H1 (cell line): ENCODE measurements around the gene KCTD3. TPM values are rescaled to one million over a fixed set of nuclear protein-coding genes. Genes with fewer than 3 reads are reported as not detected.

ENCODE experiments used
- CTCF ChIA-PET: fragments of 300-600 bp; sonication (Branson Sonifier 250); formaldehyde crosslinking; loops from one replicate; lab custom pipeline; 2021; ENCODE audit not compliant: partially characterized antibody; lab: Charles Lee
- POLR2A ChIA-PET: fragments of 300-600 bp; sonication (Branson Sonifier 250); formaldehyde crosslinking; loops from one replicate; lab custom pipeline; 2021; ENCODE audit warnings: inconsistent platforms; ENCODE audit not compliant: partially characterized antibody; lab: Charles Lee
- DNase-seq, 2 experiments: peaks; one replicate each; pipeline versions ENCODE4 v3.0.0 to v3.0.0-alpha.2; 2010 to 2022; ENCODE audit warnings: low spot score in 2 of 2, low read depth in 1 of 2, mixed read lengths in 1 of 2
- FAIRE-seq: peaks from 2 replicates; lab custom pipeline; 2011; peaks lifted over from hg19 to GRCh38; lab: Jason Lieb, UNC
- H2AFZ ChIP-seq: 2 replicates; pipeline ENCODE4 v1.8.1; 2012; ENCODE audit warnings: low read length, inconsistent platforms
- H2AK5ac ChIP-seq: 2 replicates; pipeline ENCODE4 v1.6.1; 2013; ENCODE audit warnings: low read depth, low read length
- H2BK120ac ChIP-seq: replicated peaks from 2 replicates; pipeline ENCODE3; 2013; ENCODE audit warnings: low read depth, low read length, inconsistent platforms
- H2BK12ac ChIP-seq: 2 replicates; pipeline ENCODE4 v1.6.1; 2013; ENCODE audit warnings: low read depth, low read length
- H2BK15ac ChIP-seq: 2 replicates; pipeline ENCODE4 v1.6.1; 2013; ENCODE audit warnings: low read length
- H2BK20ac ChIP-seq: 2 replicates; pipeline ENCODE4 v1.6.1; 2013; ENCODE audit warnings: low read length
- H2BK5ac ChIP-seq: 2 replicates; pipeline ENCODE4 v1.6.1; 2013; ENCODE audit warnings: low read depth, low read length
- H3K14ac ChIP-seq: 2 replicates; pipeline ENCODE4 v1.6.1; 2013; ENCODE audit warnings: inconsistent platforms; ENCODE audit not compliant: insufficient read length
- H3K18ac ChIP-seq: 2 replicates; pipeline ENCODE4 v1.6.1; 2013; ENCODE audit warnings: low read length; ENCODE audit errors: extremely low read depth
- H3K23ac ChIP-seq: 2 replicates; pipeline ENCODE4 v1.6.1; 2013; ENCODE audit warnings: inconsistent platforms; ENCODE audit not compliant: insufficient read length
- H3K23me2 ChIP-seq: 2 replicates; pipeline ENCODE4 v1.6.1; 2013; ENCODE audit warnings: low read depth, low read length
- H3K27ac ChIP-seq: 2 replicates; pipeline ENCODE4 v1.6.1; 2011; ENCODE audit warnings: low read depth, low read length, inconsistent platforms
- H3K27me3 ChIP-seq, 4 experiments: replicated peaks in 1 of 4; 1 replicate in 1 of 4; 2 replicates in 3 of 4; pipeline versions ENCODE4 v1.6.1 to v1.8.1; 2011 to 2013; ENCODE audit warnings: low read length in 3 of 4, mild to moderate bottlenecking in 3 of 4, inconsistent platforms in 2 of 4, mixed read lengths in 2 of 4, moderate library complexity in 1 of 4; ENCODE audit not compliant: control insufficient read depth in 3 of 4, insufficient read depth in 3 of 4; ENCODE audit errors: extremely low read depth in 1 of 4
- H3K36me3 ChIP-seq, 4 experiments: 2 replicates each; pipeline versions ENCODE4 v1.6.1 to v1.8.1; 2011 to 2013; ENCODE audit warnings: mild to moderate bottlenecking in 4 of 4, low read length in 3 of 4, moderate library complexity in 2 of 4, control low read depth in 1 of 4, inconsistent platforms in 1 of 4; ENCODE audit not compliant: insufficient read depth in 4 of 4, control insufficient read depth in 2 of 4
- H3K4ac ChIP-seq: replicated peaks from 2 replicates; pipeline ENCODE3; 2013; ENCODE audit warnings: low read length, low read depth, mixed read lengths, inconsistent platforms; ENCODE audit not compliant: insufficient read length
- H3K4me1 ChIP-seq, 4 experiments: replicated peaks in 1 of 4; 1 replicate in 1 of 4; 2 replicates in 3 of 4; pipeline versions ENCODE4 v1.6.1 to v1.8.1; 2011 to 2013; ENCODE audit warnings: low read length in 3 of 4, inconsistent platforms in 2 of 4, mixed read lengths in 1 of 4; ENCODE audit not compliant: insufficient read depth in 4 of 4, control insufficient read depth in 3 of 4
- H3K4me2 ChIP-seq, 2 experiments: 2 replicates each; pipeline versions ENCODE4 v1.6.1 to v1.8.1; 2011 to 2013; ENCODE audit warnings: low read depth in 2 of 2, low read length in 2 of 2, control low read depth in 1 of 2, inconsistent platforms in 1 of 2, mild to moderate bottlenecking in 1 of 2; ENCODE audit not compliant: insufficient read depth in 1 of 2
- H3K4me3 ChIP-seq, 4 experiments: fragments of 200-600, 300-600 bp in 1 of 4; sonication (generic), shearing (Covaris generic), sonication (Bioruptor Twin) in 1 of 4; 2 replicates each; pipeline versions ENCODE4 v1.5.1 to v1.8.1; 2011 to 2016; ENCODE audit warnings: low read length in 4 of 4, low read depth in 3 of 4, control low read depth in 2 of 4, inconsistent platforms in 2 of 4, mild to moderate bottlenecking in 2 of 4, mixed read lengths in 1 of 4, moderate library complexity in 1 of 4; ENCODE audit not compliant: insufficient read depth in 2 of 4; ENCODE audit errors: extremely low read depth in 1 of 4
- H3K56ac ChIP-seq: replicated peaks from 2 replicates; pipeline ENCODE3; 2013; ENCODE audit warnings: low read depth, mild to moderate bottlenecking, mixed read lengths, low read length, inconsistent platforms; ENCODE audit not compliant: insufficient read length
- H3K79me1 ChIP-seq: 2 replicates; pipeline ENCODE4 v1.6.1; 2013; ENCODE audit warnings: low read depth, low read length, control low read depth
- H3K79me2 ChIP-seq, 2 experiments: 2 replicates each; pipeline versions ENCODE4 v1.6.1 to v1.8.1; 2012 to 2013; ENCODE audit warnings: low read length in 2 of 2, mild to moderate bottlenecking in 2 of 2, inconsistent platforms in 1 of 2; ENCODE audit not compliant: insufficient read depth in 2 of 2, control insufficient read depth in 1 of 2
- H3K9ac ChIP-seq, 4 experiments: replicated peaks in 1 of 4; 1 replicate in 1 of 4; 2 replicates in 3 of 4; pipeline versions ENCODE4 v1.6.1 to v1.8.1; 2011 to 2013; ENCODE audit warnings: low read depth in 3 of 4, low read length in 3 of 4, control low read depth in 2 of 4, mild to moderate bottlenecking in 2 of 4, moderate library complexity in 2 of 4, inconsistent platforms in 1 of 4; ENCODE audit errors: extremely low read depth in 1 of 4
- H3K9me3 ChIP-seq, 2 experiments: 2 replicates each; pipeline versions ENCODE4 v1.6.1 to v1.8.1; 2012 to 2013; ENCODE audit warnings: mild to moderate bottlenecking in 2 of 2, moderate library complexity in 2 of 2, control low read depth in 1 of 2, inconsistent platforms in 1 of 2, low read depth in 1 of 2, low read length in 1 of 2, mixed read lengths in 1 of 2; ENCODE audit not compliant: insufficient read depth in 2 of 2
- H4K20me1 ChIP-seq, 2 experiments: replicated peaks in 1 of 2; 2 replicates each; pipeline versions ENCODE3 to v1.8.1; 2011 to 2013; ENCODE audit warnings: inconsistent platforms in 2 of 2, low read length in 2 of 2, mild to moderate bottlenecking in 1 of 2; ENCODE audit not compliant: insufficient read depth in 2 of 2, control insufficient read depth in 1 of 2
- H4K5ac ChIP-seq: 2 replicates; pipeline ENCODE4 v1.6.1; 2013; ENCODE audit warnings: low read length, low read depth, mixed read lengths, inconsistent platforms; ENCODE audit not compliant: insufficient read length
- H4K8ac ChIP-seq: 2 replicates; pipeline ENCODE4 v1.8.0; 2013; ENCODE audit warnings: mild to moderate bottlenecking, moderate library complexity, low read length, inconsistent platforms; ENCODE audit not compliant: insufficient read depth; ENCODE audit errors: extremely low read depth
- H4K91ac ChIP-seq: replicated peaks from 2 replicates; pipeline ENCODE3; 2013; ENCODE audit warnings: low read length, mixed read lengths, inconsistent platforms; ENCODE audit not compliant: insufficient read length
- ASH2L ChIP-seq: fragments of 200-600, 300-600 bp; sonication (generic); IDR thresholded peaks from one replicate; pipeline ENCODE4 v1.7.1; 2017; ENCODE audit warnings: low read length
- CREB1 ChIP-seq: IDR thresholded peaks from 2 replicates; pipeline ENCODE4 v1.6.1; 2012; ENCODE audit warnings: inconsistent platforms
- EP300 ChIP-seq, 2 experiments: IDR thresholded peaks; 1 replicate in 1 of 2; 2 replicates in 1 of 2; pipeline ENCODE4 v1.6.1; 2011 to 2012; ENCODE audit warnings: low read depth in 2 of 2, low read length in 2 of 2, mild to moderate bottlenecking in 2 of 2, borderline replicate concordance in 1 of 2, inconsistent platforms in 1 of 2, moderate library complexity in 1 of 2
- RNF2 ChIP-seq: fragments of 200-900, 300-1000 bp; sonication (generic); IDR thresholded peaks from 2 replicates; pipeline ENCODE4 v1.7.1; 2016; ENCODE audit warnings: borderline replicate concordance, low read depth, mild to moderate bottlenecking, antibody characterized with exemption, low read length; ENCODE audit not compliant: poor library complexity, severe bottlenecking; ENCODE audit errors: missing control alignments
- RXRA ChIP-seq: IDR thresholded peaks from 2 replicates; pipeline ENCODE4 v1.6.1; 2011; ENCODE audit warnings: low read depth, mild to moderate bottlenecking, low read length, moderate library complexity; ENCODE audit not compliant: insufficient read depth
- SIN3A ChIP-seq, 2 experiments: IDR thresholded peaks in 1 of 2; conservative IDR thresholded peaks in 1 of 2; 2 replicates each; pipeline ENCODE4 v1.6.1; 2011 to 2012; ENCODE audit warnings: low read length in 2 of 2, improper control_type of control experiment in 1 of 2, low read depth in 1 of 2, mild to moderate bottlenecking in 1 of 2
- SIX5 ChIP-seq: IDR thresholded peaks from 2 replicates; pipeline ENCODE4 v1.6.1; 2011; ENCODE audit warnings: mild to moderate bottlenecking, low read depth, low read length
- SP1 ChIP-seq: IDR thresholded peaks from 2 replicates; pipeline ENCODE4 v1.6.1; 2011; ENCODE audit warnings: low read depth, low read length
- SP2 ChIP-seq: IDR thresholded peaks from 2 replicates; pipeline ENCODE4 v1.6.1; 2012; ENCODE audit warnings: mild to moderate bottlenecking, low read length, inconsistent platforms
- TAF7 ChIP-seq: optimal IDR thresholded peaks from 2 replicates; pipeline ENCODE3; 2011; ENCODE audit warnings: low read depth, mild to moderate bottlenecking, inconsistent platforms, low read length, moderate library complexity, borderline replicate concordance
- TEAD4 ChIP-seq: IDR thresholded peaks from 2 replicates; pipeline ENCODE4 v1.6.1; 2012; ENCODE audit warnings: low read depth, low read length, inconsistent platforms, mixed read lengths
- YY1 ChIP-seq: IDR thresholded peaks from 2 replicates; pipeline ENCODE4 v1.6.1; 2011; ENCODE audit warnings: low read depth, mild to moderate bottlenecking, low read length
- WGBS, 2 experiments: shearing (Covaris generic) in 1 of 2; methylation state at CpG; one replicate each; pipeline versions ENCODE4 v1.1.6 to v1.1.7; 2013 to 2015; ENCODE audit warnings: low lambda C conversion rate in 2 of 2, mixed read lengths in 2 of 2, inconsistent platforms in 1 of 2, low coverage in 1 of 2, missing lambda C conversion rate in 1 of 2; ENCODE audit not compliant: insufficient replicate concordance in 2 of 2, insufficient coverage in 1 of 2, insufficient read length in 1 of 2; ENCODE audit errors: extremely low coverage in 1 of 2, missing lambda C conversion rate in 1 of 2; 5-methylcytosine and 5-hydroxymethylcytosine counted together
- polyA plus RNA-seq, 7 experiments: library from polyadenylated mRNA; depleted of rRNA in 3 of 7; stranded (reverse) in 5 of 7; unstranded in 2 of 7; fragments of >200 nt in 5 of 7; fragments of 200-250 nt in 2 of 7; gene quantifications; 1 replicate in 5 of 7; 2 replicates in 1 of 7; 4 replicates in 1 of 7; pipeline versions ENCODE4 v1.2.1 to v1.2.3, GENCODE V29; 2011 to 2013; ENCODE audit warnings: missing spikeins in 2 of 7, mixed read lengths in 2 of 7
- total RNA-seq: library from RNA; stranded (reverse); fragmentation: NEBNext Ultra II Directional; extraction: Animal tissue kit (Norgen Biotek cat#: 25700); gene quantifications from 2 replicates; pipeline ENCODE4 v1.2.1, GENCODE V29; 2021

Gene KCTD3
- total and polyA plus RNA-seq, 2 of the 8 experiments (the other 6 are each of a cell fraction or from before 2014, with no cell fraction given): 43.0 to 55.6 TPM

DNA sequence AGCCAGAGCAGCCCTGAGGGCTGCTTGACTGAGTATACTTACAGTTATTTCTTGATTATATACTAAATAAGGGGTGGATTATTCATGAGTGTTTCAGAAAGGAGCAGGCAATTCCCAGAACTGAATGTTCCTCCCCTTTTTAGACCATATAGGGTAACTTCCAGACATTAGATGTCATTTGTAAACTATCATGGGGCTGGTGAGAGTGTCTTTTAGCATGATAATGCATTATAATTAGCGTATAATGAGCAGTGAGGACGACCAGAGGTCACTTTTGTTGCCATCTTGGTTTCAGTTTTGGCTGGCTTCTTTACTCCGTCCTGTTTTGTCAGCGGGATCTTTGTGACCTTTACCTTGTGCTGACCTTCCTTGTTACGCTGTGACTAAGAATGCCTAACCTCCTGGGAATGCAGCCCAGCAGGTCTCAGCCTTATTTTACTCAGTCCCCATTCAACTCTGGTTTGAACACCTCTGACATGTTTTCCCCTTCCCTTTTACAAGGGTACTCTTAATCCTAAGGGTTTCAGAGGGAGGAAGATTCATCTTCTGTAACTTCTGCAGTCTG is 16.2 kb downstream of the KCTD3 start:
- TF ChIP-seq TEAD4 (peak; percentile 93), ASH2L (peak; percentile 58), EP300 (IDR thresholded peaks at IDR 0.05; ENCODE audit: borderline replicate concordance in 1 of 2, low read depth in 2 of 2, low read length in 2 of 2) (peak in 1 of 2 experiments; percentile 49; a peak in 1 of 3 replicates), SP2 (no peak), SIX5 (no peak), SIN3A (conservative IDR thresholded peaks at IDR 0.05 in 1 of 2, IDR thresholded peaks at IDR 0.05 in 1 of 2; ENCODE audit: low read depth in 1 of 2, low read length in 2 of 2) (no peak), RNF2 (no peak), TAF7 (no peak), CREB1 (0 out of 2 replicates have a peak, but pooled peaks have one; percentile 26), SP1 (peak; percentile 78), RXRA (0 out of 2 replicates have a peak, but pooled peaks have one; percentile 66), YY1 (0 out of 2 replicates have a peak, but pooled peaks have one; percentile 16)
- peaks cover under 1 to 62% (median 19%) of the 10 kb centered on the region in 4 experiments; a peak in 7 of 8 replicates for H3K36me3 ChIP-seq
- H2BK12ac ChIP-seq: no peak overlapping the region
- H4K91ac ChIP-seq: no peak overlapping the region
- 0 out of 4 replicates have a peak, but pooled peaks cover 0 to 2% of the 10 kb centered on the region in 2 experiments for H3K9me3 ChIP-seq
- H3K79me2 ChIP-seq: no peaks in the 10 kb centered on the region
- no peak for FAIRE-seq
- no peak overlapping the region for H3K4ac ChIP-seq
- no peak overlapping the region for H2BK20ac ChIP-seq
- H2BK5ac ChIP-seq: no peak overlapping the region
- no peak overlapping the region for H3K23ac ChIP-seq
- 41% methylated on average over 5 of the region's 5 CpGs; no CpG with 5 or more reads in 1 of the 2 experiments for WGBS, 2 experiments
- H3K27me3 ChIP-seq: no peaks in the 10 kb centered on the region
- no peak overlapping the region for H3K14ac ChIP-seq
- peaks cover 0 to 3% (median 1%) of the 10 kb centered on the region in 4 experiments; a peak in 4 of 7 replicates for H3K4me1 ChIP-seq
- H3K56ac ChIP-seq: no peak overlapping the region
- H2BK15ac ChIP-seq: no peak overlapping the region
- no peak overlapping the region for H2AK5ac ChIP-seq
- DNase-seq: no peak
- H3K4me2 ChIP-seq: 0 out of 4 replicates have a peak overlapping the region, but pooled peaks of 1 of the 2 experiments have one; percentile 4
- CTCF ChIA-PET: no interaction called here
- H2BK120ac ChIP-seq: no peak overlapping the region
- no peak overlapping the region for H3K27ac ChIP-seq
- peak overlapping the region in 1 of 4 experiments; percentile 10; a peak in 1 of 8 replicates for H3K4me3 ChIP-seq
- H3K18ac ChIP-seq: no peak overlapping the region
- no peak overlapping the region for H4K8ac ChIP-seq
- H2AFZ ChIP-seq: no peak overlapping the region
- H3K23me2 ChIP-seq: no peaks in the 10 kb centered on the region
- no peak overlapping the region for H3K9ac ChIP-seq
- POLR2A ChIA-PET: interaction anchor here (1.0 kb wide), 1 partner anchor 17 kb away, joined by 4 read pairs; no protein-coding TSS in a partner anchor
- no peaks in the 10 kb centered on the region; the same call in 1 of the 2 replicates for H3K79me1 ChIP-seq
- no peak overlapping the region for H4K5ac ChIP-seq
- peaks cover under 1 to 2% of the 10 kb centered on the region in 2 experiments for H4K20me1 ChIP-seq
